ENCODE data around the gene SSBP4. TPM values are rescaled to one million over a fixed set of nuclear protein-coding genes. Genes with fewer than 3 reads are reported as not detected.

The SSBP4 gene
- total RNA-seq, 1 donor from 2014 or later = 69.3 TPM

GRCh38 chr19:18431351-18432197, 12.4 kb downstream of the SSBP4 start:
- FAIRE-seq (no peak), DNase-seq (ENCODE audit: low spot score in 2 of 2) (no peak)

GRCh38 chr19:18432275-18433014, 13.2 kb downstream of the SSBP4 start:
- no peak for FAIRE-seq
- DNase-seq (ENCODE audit: low spot score in 2 of 2) = no peak

GRCh38 chr19:18433015-18433691, 14.0 kb downstream of the SSBP4 start:
- FAIRE-seq = no peak
- no peak for DNase-seq (ENCODE audit: low spot score in 2 of 2)

- DNase-seq (ENCODE audit: low spot score in 2 of 2) = no peak
- no peak for FAIRE-seq
Measured at GRCh38 chr19:18433735-18434398, 14.7 kb downstream of the SSBP4 start.

- no peak for DNase-seq (ENCODE audit: low spot score in 2 of 2)
- FAIRE-seq = no peak
Measured at GRCh38 chr19:18434411-18435175, 15.4 kb downstream of the SSBP4 start.

- FAIRE-seq (no peak), DNase-seq (ENCODE audit: low spot score in 2 of 2) (no peak)
Measured at GRCh38 chr19:18435178-18435841, 16.1 kb downstream of the SSBP4 start.

- FAIRE-seq = no peak
- DNase-seq (ENCODE audit: low spot score in 2 of 2) = no peak
Measured at GRCh38 chr19:18435842-18436670, 16.9 kb downstream of the SSBP4 start.

- FAIRE-seq (no peak), DNase-seq (ENCODE audit: low spot score in 2 of 2) (peak; percentile 81 to 82)
Measured at GRCh38 chr19:18436671-18437490, 17.7 kb downstream of the SSBP4 start.

- FAIRE-seq (no peak), DNase-seq (ENCODE audit: low spot score in 2 of 2) (peak; percentile 74 to 77)
Measured at GRCh38 chr19:18437491-18438330, 18.5 kb downstream of the SSBP4 start, which contains the start of gene ISYNA1. Gene ISYNA1, minus strand, starts transcription at chr19:18438133. Its CDS starts 154 bp downstream, at chr19:18437979.

GRCh38 chr19:18438331-18439024, 19.3 kb downstream of the SSBP4 start:
- DNase-seq (ENCODE audit: low spot score in 2 of 2) (no peak), FAIRE-seq (no peak)

- DNase-seq (ENCODE audit: low spot score in 2 of 2) (no peak), FAIRE-seq (no peak)
Measured at GRCh38 chr19:18439025-18439909, 20.1 kb downstream of the SSBP4 start.

- DNase-seq (ENCODE audit: low spot score in 2 of 2) (no peak), FAIRE-seq (no peak)
Measured at GRCh38 chr19:18439910-18440237, 20.7 kb downstream of the SSBP4 start.

- no peak for DNase-seq (ENCODE audit: low spot score in 2 of 2)
- FAIRE-seq = no peak
Measured at GRCh38 chr19:18440415-18440877, 21.2 kb downstream of the SSBP4 start.

- DNase-seq (ENCODE audit: low spot score in 2 of 2) (no peak), FAIRE-seq (no peak)
Measured at GRCh38 chr19:18440936-18441803, 22.0 kb downstream of the SSBP4 start.
